ENCODE data around the gene C6orf118.

DNA sequence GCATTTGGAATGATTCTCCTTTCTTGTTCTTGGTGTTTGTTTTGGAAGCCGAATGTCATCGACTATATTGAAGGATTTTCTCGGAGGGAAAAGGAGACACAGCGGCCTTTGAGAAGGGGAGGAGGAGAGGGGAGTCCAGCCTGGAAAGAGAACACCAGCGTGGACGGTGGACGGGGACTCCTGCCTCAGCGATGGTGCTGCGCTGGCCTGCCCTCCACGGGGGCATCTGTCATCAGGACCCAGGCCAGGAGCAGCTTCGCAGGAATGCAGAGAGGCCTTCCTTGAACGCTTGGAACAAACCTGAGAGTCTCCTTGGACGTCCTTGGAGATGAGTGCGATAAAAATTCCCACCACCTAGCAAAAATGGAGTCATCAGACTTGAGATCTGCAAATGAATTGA, 8.3 kb upstream of the C6orf118 start:
- TF ChIP-seq, protein P1, sequence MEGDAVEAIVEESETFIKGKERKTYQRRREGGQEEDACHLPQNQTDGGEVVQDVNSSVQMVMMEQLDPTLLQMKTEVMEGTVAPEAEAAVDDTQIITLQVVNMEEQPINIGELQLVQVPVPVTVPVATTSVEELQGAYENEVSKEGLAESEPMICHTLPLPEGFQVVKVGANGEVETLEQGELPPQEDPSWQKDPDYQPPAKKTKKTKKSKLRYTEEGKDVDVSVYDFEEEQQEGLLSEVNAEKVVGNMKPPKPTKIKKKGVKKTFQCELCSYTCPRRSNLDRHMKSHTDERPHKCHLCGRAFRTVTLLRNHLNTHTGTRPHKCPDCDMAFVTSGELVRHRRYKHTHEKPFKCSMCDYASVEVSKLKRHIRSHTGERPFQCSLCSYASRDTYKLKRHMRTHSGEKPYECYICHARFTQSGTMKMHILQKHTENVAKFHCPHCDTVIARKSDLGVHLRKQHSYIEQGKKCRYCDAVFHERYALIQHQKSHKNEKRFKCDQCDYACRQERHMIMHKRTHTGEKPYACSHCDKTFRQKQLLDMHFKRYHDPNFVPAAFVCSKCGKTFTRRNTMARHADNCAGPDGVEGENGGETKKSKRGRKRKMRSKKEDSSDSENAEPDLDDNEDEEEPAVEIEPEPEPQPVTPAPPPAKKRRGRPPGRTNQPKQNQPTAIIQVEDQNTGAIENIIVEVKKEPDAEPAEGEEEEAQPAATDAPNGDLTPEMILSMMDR (IDR thresholded peaks at IDR 0.05), result no peak
- no peak for TF ChIP-seq POLR2A (IDR thresholded peaks at IDR 0.05)

Measured in uterus (tissue), 2 donors.